Peyer's patch (tissue), 4 donors: Measurements from ENCODE around the gene PRDM15. TPM values are rescaled to one million over a fixed set of nuclear protein-coding genes. Genes with fewer than 3 reads are reported as not detected.

Source experiments
- DNase-seq, 3 donors: peaks; one replicate each; pipeline ENCODE4 v3.0.0-alpha.2; 2017 to 2019
- H3K27ac ChIP-seq, 4 donors: fragments of 200-600 bp; sonication (generic); one replicate each; pipeline ENCODE4 v1.5.1; 2016 to 2019
- H3K27me3 ChIP-seq, 2 donors: fragments of 200-600 bp; sonication (generic); one replicate each; pipeline ENCODE4 v1.5.1; 2019
- H3K36me3 ChIP-seq, 3 donors: fragments of 200-600 bp; sonication (generic); one replicate each; pipeline ENCODE4 v1.5.1; 2016 to 2019
- H3K4me1 ChIP-seq, 4 donors: fragments of 200-600 bp; sonication (generic); one replicate each; pipeline ENCODE4 v1.5.1; 2016 to 2019
- H3K4me3 ChIP-seq, 4 donors: fragments of 200-600 bp; sonication (generic); 1 replicate in 3 of 4; 2 replicates in 1 of 4; pipeline ENCODE4 v1.5.1; 2016 to 2019; ENCODE audit warnings: mild to moderate bottlenecking in 1 of 4
- H3K9me3 ChIP-seq, 4 donors: fragments of 200-600 bp; sonication (generic); one replicate each; pipeline ENCODE4 v1.5.1; 2016 to 2019; ENCODE audit warnings: mild to moderate bottlenecking in 1 of 4
- CTCF ChIP-seq, 6 experiments: fragments of 450-650 bp in 4 of 6; fragments of 200-600 bp in 2 of 6; sonication (generic) in 1 of 6; IDR thresholded peaks; one replicate each; pipeline ENCODE4 v1.5.1; 2017 to 2019; ENCODE audit warnings: antibody characterized with exemption in 6 of 6, mild to moderate bottlenecking in 3 of 6, moderate library complexity in 1 of 6
- POLR2A ChIP-seq, 2 donors: fragments of 450-650 bp; IDR thresholded peaks; one replicate each; pipeline ENCODE4 v1.5.1; 2017; ENCODE audit warnings: antibody characterized with exemption in 2 of 2, mild to moderate bottlenecking in 2 of 2, moderate library complexity in 2 of 2
- total RNA-seq, 4 donors: library from RNA; depleted of rRNA; stranded (reverse); fragments of >200 nt; gene quantifications; one replicate each; pipeline ENCODE4 v1.1.0, GENCODE V29; 2016

PRDM15 gene
- total RNA-seq, 4 donors from 2014 or later: 9.3 to 47.9 (median 16.9) TPM

GRCh38 chr21:41903559-41904351 lies 24.6 kb upstream of the PRDM15 start:
- no peak overlapping the region for H3K27ac ChIP-seq
- no peaks in the 10 kb centered on the region for H3K27me3 ChIP-seq
- DNase-seq: no peak
- H3K4me1 ChIP-seq: no peaks in the 10 kb centered on the region
- H3K36me3 ChIP-seq: peaks cover 0 to 64% (median 0%) of the 10 kb centered on the region in 3 donors
- TF ChIP-seq CTCF (IDR thresholded peaks at IDR 0.05): no peak
- TF ChIP-seq POLR2A (IDR thresholded peaks at IDR 0.05): no peak
- no peaks in the 10 kb centered on the region for H3K9me3 ChIP-seq
- no peak overlapping the region for H3K4me3 ChIP-seq

GRCh38 chr21:41902946-41903345 lies 23.8 kb upstream of the PRDM15 start:
- Histone ChIP-seq H3K36me3 (peaks cover 0 to 66% (median 0%) of the 10 kb centered on the region in 3 donors), H3K27ac (no peak overlapping the region), H3K4me1 (no peaks in the 10 kb centered on the region), H3K4me3 (no peak overlapping the region), H3K9me3 (no peaks in the 10 kb centered on the region), H3K27me3 (no peaks in the 10 kb centered on the region)
- no peak for DNase-seq
- TF ChIP-seq CTCF (IDR thresholded peaks at IDR 0.05) (no peak), POLR2A (IDR thresholded peaks at IDR 0.05) (no peak)

- TF ChIP-seq CTCF (IDR thresholded peaks at IDR 0.05): no peak
- no peak for TF ChIP-seq POLR2A (IDR thresholded peaks at IDR 0.05)
- H3K4me1 ChIP-seq: no peaks in the 10 kb centered on the region
- DNase-seq: no peak
- no peak overlapping the region for H3K4me3 ChIP-seq
- no peaks in the 10 kb centered on the region for H3K27me3 ChIP-seq
- H3K9me3 ChIP-seq: no peaks in the 10 kb centered on the region
- H3K36me3 ChIP-seq: peaks cover 0 to 55% (median 0%) of the 10 kb centered on the region in 3 donors
- H3K27ac ChIP-seq: no peak overlapping the region
These were observed 22.6 kb upstream of the PRDM15 start for GRCh38 chr21:41901782-41902181.

DNA sequence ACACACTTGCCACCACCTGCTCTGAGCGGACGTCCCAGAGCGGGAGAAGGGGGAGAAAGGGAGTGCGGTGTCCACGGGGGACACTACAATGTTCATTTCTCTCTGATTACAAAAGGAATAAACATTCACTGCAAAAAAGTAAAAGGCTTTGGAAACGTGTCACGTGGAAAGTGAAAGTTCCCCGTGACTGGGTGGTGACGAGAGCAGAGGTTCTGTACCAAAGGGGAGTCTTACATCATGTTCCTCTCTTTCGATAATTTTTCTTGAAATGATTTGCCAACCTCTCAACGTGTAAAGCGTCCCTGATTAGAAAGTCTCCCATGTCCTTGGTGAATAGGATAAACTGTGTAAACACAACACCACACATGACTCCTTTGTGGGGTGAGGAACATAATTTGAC lies 22.0 kb upstream of the PRDM15 start:
- Histone ChIP-seq H3K36me3 (peaks cover 0 to 48% (median 0%) of the 10 kb centered on the region in 3 donors), H3K27ac (no peak overlapping the region), H3K27me3 (no peaks in the 10 kb centered on the region), H3K9me3 (no peaks in the 10 kb centered on the region), H3K4me3 (no peak overlapping the region), H3K4me1 (no peaks in the 10 kb centered on the region)
- DNase-seq: no peak
- no peak for TF ChIP-seq CTCF (IDR thresholded peaks at IDR 0.05)
- TF ChIP-seq POLR2A (IDR thresholded peaks at IDR 0.05): no peak

DNA sequence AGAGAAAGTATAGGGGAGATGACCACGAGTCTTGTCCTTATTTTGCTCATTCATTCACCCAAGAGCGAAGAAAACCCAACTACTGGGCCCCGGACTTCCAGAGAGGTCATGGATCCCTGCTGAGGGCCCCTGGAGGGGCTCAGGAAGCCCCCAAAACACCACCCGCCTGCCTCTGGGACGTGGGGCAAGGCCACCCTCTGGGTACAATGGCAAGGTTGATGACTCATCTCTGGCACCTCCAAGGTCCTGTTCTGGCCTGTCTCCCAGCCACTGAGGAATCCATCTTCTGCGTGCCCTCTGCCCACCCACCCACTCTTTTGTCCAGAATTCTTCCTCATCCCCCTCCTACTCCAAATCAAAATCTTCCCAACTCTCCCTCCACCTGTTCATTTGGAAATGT lies 21.3 kb upstream of the PRDM15 start:
- no peaks in the 10 kb centered on the region for H3K4me1 ChIP-seq
- TF ChIP-seq CTCF (IDR thresholded peaks at IDR 0.05) (no peak), POLR2A (IDR thresholded peaks at IDR 0.05) (no peak)
- H3K27ac ChIP-seq: no peak overlapping the region
- no peaks in the 10 kb centered on the region for H3K9me3 ChIP-seq
- DNase-seq: no peak
- peaks cover 0 to 43% (median 0%) of the 10 kb centered on the region in 3 donors for H3K36me3 ChIP-seq
- no peak overlapping the region for H3K4me3 ChIP-seq
- no peaks in the 10 kb centered on the region for H3K27me3 ChIP-seq
